Measurements from ENCODE around the gene CHD6.

Gene CHD6

GRCh38 chr20:41361757-41362747 lies 256.1 kb downstream of the CHD6 start:
- TF ChIP-seq CTCF (IDR thresholded peaks at IDR 0.05; ENCODE audit: insufficient read depth, low read length, missing control alignments) = no peak
- H3K4me3 ChIP-seq (ENCODE audit: low read depth, low read length) = no peak overlapping the region
- POLR2A ChIA-PET = no interaction called here
- DNase-seq (ENCODE audit: low read depth, low spot score) = no peak
- CTCF ChIA-PET = interaction anchor here (1.0 to 1.9 kb wide), 3 partner anchors 23 to 228 kb away, joined by 3 to 6 read pairs (median 4); no protein-coding TSS in a partner anchor

GRCh38 chr20:41360831-41361756 lies 257.1 kb downstream of the CHD6 start:
- no peak for DNase-seq (ENCODE audit: low read depth, low spot score)
- no peak overlapping the region for H3K4me3 ChIP-seq (ENCODE audit: low read depth, low read length)
- ChIA-PET CTCF (interaction anchor here (1.9 kb wide), 1 partner anchor 22 kb away, joined by 6 read pairs; no protein-coding TSS in a partner anchor), POLR2A (no interaction called here)
- TF ChIP-seq CTCF (IDR thresholded peaks at IDR 0.05; ENCODE audit: insufficient read depth, low read length, missing control alignments) = no peak

GRCh38 chr20:41359541-41360011 lies 258.6 kb downstream of the CHD6 start:
- CTCF ChIA-PET = interaction anchor here (1.1 kb wide), 1 partner anchor 11 kb away, joined by 3 read pairs; no protein-coding TSS in a partner anchor
- no peak for DNase-seq (ENCODE audit: low read depth, low spot score)
- POLR2A ChIA-PET = no interaction called here
- TF ChIP-seq CTCF (IDR thresholded peaks at IDR 0.05; ENCODE audit: insufficient read depth, low read length, missing control alignments) = no peak
- no peak overlapping the region for H3K4me3 ChIP-seq (ENCODE audit: low read depth, low read length)

- POLR2A ChIA-PET = no interaction called here
- no peak overlapping the region for H3K4me3 ChIP-seq (ENCODE audit: low read depth, low read length)
- no peak for DNase-seq (ENCODE audit: low read depth, low spot score)
- CTCF ChIA-PET = interaction anchor here (0.6 to 1.4 kb wide), 5 partner anchors 9 to 183 kb away, joined by 3 to 4 read pairs (median 3); no protein-coding TSS in a partner anchor
- no peak for TF ChIP-seq CTCF (IDR thresholded peaks at IDR 0.05; ENCODE audit: insufficient read depth, low read length, missing control alignments)
These were observed 259.5 kb downstream of the CHD6 start for GRCh38 chr20:41358717-41359116.

GRCh38 chr20:41358230-41358629 lies 259.9 kb downstream of the CHD6 start:
- no peak for TF ChIP-seq CTCF (IDR thresholded peaks at IDR 0.05; ENCODE audit: insufficient read depth, low read length, missing control alignments)
- ChIA-PET CTCF (interaction anchor here (0.6 to 1.4 kb wide), 4 partner anchors 9 to 182 kb away, joined by 3 to 4 read pairs (median 3); no protein-coding TSS in a partner anchor), POLR2A (no interaction called here)
- no peak for DNase-seq (ENCODE audit: low read depth, low spot score)
- H3K4me3 ChIP-seq (ENCODE audit: low read depth, low read length) = no peak overlapping the region
